ENCODE data around the gene NT5DC3. TPM values are rescaled to one million over a fixed set of nuclear protein-coding genes. Genes with fewer than 3 reads are reported as not detected.

The NT5DC3 gene
- total and polyA plus RNA-seq, 2 experiments from 2014 or later, result 0.91 to 1.8 TPM

DNA sequence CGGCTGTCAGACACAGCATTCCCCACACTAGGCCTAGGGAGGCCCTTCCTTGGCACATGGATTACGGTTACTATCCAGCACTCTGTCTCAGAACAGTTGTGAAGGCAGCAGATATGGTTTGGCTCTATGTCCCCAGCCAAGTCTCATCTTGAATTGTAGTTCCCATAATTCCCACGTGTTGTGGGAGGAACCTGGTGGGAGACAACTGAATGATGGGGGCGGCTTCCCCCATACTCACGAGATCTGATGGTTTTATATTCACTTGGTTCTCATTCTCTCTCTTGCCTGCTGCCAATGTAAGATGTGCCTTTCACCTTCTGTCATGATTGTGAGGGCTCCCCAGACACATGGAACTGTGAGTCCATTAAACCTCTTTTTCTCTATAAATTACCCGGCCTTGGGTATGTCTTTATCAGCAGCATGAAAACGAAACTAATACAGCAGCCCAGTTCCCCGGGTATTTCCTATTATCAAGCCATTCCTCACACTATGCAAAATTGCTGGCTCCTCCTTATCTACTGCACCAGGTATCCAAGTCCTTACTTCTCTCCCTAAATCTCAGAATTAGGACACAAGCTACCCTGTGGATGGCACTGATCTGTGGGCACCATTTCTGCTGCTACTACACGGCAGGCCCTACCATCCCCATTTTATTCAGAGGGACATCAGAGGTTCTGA is 33.3 kb downstream of the NT5DC3 start:
- no peaks in the 10 kb centered on the region for H3K9me3 ChIP-seq (ENCODE audit: low read depth)
- H3K36me3 ChIP-seq, result no peaks in the 10 kb centered on the region
- H3K27me3 ChIP-seq, result peaks cover 4% of the 10 kb centered on the region
- no peak overlapping the region for H3K4me3 ChIP-seq
- H3K27ac ChIP-seq, result no peak overlapping the region
- TF ChIP-seq, protein P1, sequence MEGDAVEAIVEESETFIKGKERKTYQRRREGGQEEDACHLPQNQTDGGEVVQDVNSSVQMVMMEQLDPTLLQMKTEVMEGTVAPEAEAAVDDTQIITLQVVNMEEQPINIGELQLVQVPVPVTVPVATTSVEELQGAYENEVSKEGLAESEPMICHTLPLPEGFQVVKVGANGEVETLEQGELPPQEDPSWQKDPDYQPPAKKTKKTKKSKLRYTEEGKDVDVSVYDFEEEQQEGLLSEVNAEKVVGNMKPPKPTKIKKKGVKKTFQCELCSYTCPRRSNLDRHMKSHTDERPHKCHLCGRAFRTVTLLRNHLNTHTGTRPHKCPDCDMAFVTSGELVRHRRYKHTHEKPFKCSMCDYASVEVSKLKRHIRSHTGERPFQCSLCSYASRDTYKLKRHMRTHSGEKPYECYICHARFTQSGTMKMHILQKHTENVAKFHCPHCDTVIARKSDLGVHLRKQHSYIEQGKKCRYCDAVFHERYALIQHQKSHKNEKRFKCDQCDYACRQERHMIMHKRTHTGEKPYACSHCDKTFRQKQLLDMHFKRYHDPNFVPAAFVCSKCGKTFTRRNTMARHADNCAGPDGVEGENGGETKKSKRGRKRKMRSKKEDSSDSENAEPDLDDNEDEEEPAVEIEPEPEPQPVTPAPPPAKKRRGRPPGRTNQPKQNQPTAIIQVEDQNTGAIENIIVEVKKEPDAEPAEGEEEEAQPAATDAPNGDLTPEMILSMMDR (IDR thresholded peaks at IDR 0.05; ENCODE audit: low read depth, low read length), result no peak
- DNase-seq (ENCODE audit: low read depth in 1 of 2, low spot score in 1 of 2), result no peak
- H3K4me1 ChIP-seq (ENCODE audit: low read depth), result peaks cover 4% of the 10 kb centered on the region

DNA sequence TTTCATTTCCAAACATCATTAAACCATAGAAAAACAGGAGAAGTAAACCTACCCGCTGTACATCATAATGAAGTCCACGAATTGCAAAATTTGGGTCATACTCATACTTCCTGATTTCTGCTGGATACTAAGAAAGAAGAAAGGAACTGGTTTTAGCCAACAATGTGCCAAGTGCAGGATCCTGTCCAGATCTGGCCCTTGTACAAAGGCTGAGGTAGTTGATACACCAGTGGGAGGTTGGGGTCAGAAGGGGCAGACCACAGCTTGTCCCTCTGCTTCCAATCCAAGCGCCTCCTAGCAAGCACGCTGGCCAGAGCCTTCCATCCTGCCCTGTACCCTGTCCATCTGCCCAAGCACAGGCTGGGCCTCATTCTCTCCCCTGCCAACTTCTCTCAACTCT is 34.2 kb downstream of the NT5DC3 start:
- Histone ChIP-seq H3K9me3 (ENCODE audit: low read depth) (no peaks in the 10 kb centered on the region), H3K36me3 (no peaks in the 10 kb centered on the region), H3K4me3 (no peak overlapping the region), H3K27me3 (peaks cover 13% of the 10 kb centered on the region), H3K27ac (no peak overlapping the region), H3K4me1 (ENCODE audit: low read depth) (peaks cover 4% of the 10 kb centered on the region)
- DNase-seq (ENCODE audit: low read depth in 1 of 2, low spot score in 1 of 2), result peak in 1 of 2 donors; percentile 89
- TF ChIP-seq, protein P1 (IDR thresholded peaks at IDR 0.05; ENCODE audit: low read depth, low read length), result no peak

DNA sequence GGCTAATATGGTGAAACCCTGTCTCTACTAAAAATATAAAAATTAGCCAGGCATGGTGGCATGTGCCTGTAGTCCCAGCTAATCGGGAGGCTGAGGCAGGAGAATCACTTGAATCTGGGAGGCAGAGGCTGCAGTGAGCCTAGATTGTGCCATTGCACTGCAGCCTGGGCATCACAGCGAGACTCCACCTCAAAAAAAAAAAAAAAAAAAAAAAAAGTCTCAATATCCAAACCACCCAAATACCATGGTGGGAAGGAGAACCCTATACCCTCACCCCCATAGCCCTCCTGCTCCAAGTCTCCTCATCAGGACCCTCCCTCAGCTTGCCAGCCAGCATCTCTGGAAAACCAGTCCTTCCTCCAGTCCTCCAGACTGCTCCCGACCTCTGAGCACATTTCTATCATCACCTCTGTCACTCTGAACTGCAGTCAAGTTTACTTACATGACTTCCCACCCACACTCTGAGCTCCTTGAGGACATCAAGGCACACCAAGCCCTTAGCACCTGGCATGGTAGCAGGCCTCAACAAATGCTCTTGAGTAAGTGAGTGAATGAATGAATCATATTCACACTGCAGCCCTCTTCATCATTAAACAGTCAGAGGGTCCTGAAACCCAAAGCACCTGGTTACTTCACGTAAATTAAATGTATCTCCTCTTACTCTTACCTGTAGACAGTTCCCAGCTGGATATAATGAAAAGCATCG is 35.2 kb downstream of the NT5DC3 start:
- no peaks in the 10 kb centered on the region for H3K4me1 ChIP-seq (ENCODE audit: low read depth)
- H3K9me3 ChIP-seq (ENCODE audit: low read depth), result no peaks in the 10 kb centered on the region
- TF ChIP-seq, protein P1 (IDR thresholded peaks at IDR 0.05; ENCODE audit: low read depth, low read length), result no peak
- H3K4me3 ChIP-seq, result no peak overlapping the region
- H3K36me3 ChIP-seq, result no peaks in the 10 kb centered on the region
- H3K27ac ChIP-seq, result no peak overlapping the region
- peaks cover 13% of the 10 kb centered on the region for H3K27me3 ChIP-seq
- DNase-seq (ENCODE audit: low read depth in 1 of 2, low spot score in 1 of 2), result no peak

DNA sequence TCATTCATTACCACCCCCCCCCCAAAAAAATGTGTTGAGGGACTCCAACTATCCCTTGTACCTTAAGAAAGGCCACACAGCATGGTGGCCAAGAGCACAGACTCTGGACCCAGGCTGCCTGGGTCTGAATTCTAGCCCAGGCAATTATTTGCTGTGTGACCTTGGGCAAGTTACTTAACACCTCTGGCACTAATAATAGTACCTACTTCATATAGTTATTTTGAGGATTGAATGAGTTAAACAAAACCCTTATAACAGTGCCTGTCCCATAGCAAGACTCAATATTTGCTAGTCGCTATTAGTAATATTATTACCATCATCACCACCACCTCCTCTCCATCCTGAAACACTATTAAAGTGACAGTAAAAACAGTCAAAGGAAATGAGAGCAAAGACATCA is 37.2 kb downstream of the NT5DC3 start:
- H3K4me3 ChIP-seq, result no peak overlapping the region
- H3K36me3 ChIP-seq, result no peaks in the 10 kb centered on the region
- no peaks in the 10 kb centered on the region for H3K9me3 ChIP-seq (ENCODE audit: low read depth)
- H3K4me1 ChIP-seq (ENCODE audit: low read depth), result peaks cover 10% of the 10 kb centered on the region
- no peak for DNase-seq (ENCODE audit: low read depth in 1 of 2, low spot score in 1 of 2)
- no peak overlapping the region for H3K27ac ChIP-seq
- TF ChIP-seq, protein P1 (IDR thresholded peaks at IDR 0.05; ENCODE audit: low read depth, low read length), result no peak
- peaks cover 13% of the 10 kb centered on the region for H3K27me3 ChIP-seq

DNA sequence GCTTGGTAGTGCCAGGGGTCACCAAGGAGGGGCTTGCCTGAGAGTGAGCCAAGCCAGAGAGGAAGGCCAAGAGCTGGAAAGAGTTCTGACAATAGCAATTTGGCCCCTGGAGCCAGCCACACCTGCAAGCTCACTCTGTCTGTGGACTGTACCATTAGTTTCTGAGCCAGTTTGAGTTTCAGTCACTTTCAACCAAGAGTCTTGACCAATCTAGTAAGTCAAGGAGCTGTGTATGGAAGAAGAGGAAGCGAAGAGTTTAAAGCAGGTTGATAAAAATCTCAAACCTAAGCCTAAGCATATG is 38.5 kb downstream of the NT5DC3 start:
- no peak for DNase-seq (ENCODE audit: low read depth in 1 of 2, low spot score in 1 of 2)
- H3K9me3 ChIP-seq (ENCODE audit: low read depth), result no peaks in the 10 kb centered on the region
- H3K4me1 ChIP-seq (ENCODE audit: low read depth), result peaks cover 10% of the 10 kb centered on the region
- no peaks in the 10 kb centered on the region for H3K36me3 ChIP-seq
- peaks cover 13% of the 10 kb centered on the region for H3K27me3 ChIP-seq
- TF ChIP-seq, protein P1 (IDR thresholded peaks at IDR 0.05; ENCODE audit: low read depth, low read length), result no peak
- no peak overlapping the region for H3K27ac ChIP-seq
- no peak overlapping the region for H3K4me3 ChIP-seq

All from cardiac muscle cell (in vitro differentiated cells and primary cell).